Measurements from ENCODE around the gene SYTL2.

Gene SYTL2

GRCh38 chr11:85647078-85647477, 163.9 kb downstream of the SYTL2 start:
- DNase-seq = no peak

Measured in NCI-H187 treated with DMSO at 0.1 percent for 48 hours (cell line).